ENCODE results near the gene UBASH3A.
A peak's percentile ranks its signal among the peaks of the same experiment; 100 is the strongest.

The UBASH3A gene

DNA sequence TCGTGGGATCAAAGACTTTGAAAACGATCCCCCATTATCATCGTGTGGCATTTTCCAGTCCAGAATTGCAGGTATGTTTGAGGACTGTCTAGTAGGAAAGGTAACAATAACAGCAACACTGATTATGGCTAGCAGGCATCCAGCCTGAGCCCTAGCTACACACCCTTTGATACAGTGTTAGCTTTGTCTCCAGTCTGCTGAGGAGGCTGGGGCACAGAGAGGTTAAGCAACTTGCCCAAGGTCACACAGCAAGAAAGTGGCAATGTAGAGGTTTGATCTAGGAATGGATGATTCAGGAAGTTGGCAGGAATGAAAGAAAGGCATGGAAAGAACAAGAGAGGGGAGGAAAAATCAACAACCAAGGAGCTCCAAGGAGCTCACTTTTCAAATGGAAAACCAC lies 31.2 kb downstream of the UBASH3A start:
- DNase-seq = no peak

DNA sequence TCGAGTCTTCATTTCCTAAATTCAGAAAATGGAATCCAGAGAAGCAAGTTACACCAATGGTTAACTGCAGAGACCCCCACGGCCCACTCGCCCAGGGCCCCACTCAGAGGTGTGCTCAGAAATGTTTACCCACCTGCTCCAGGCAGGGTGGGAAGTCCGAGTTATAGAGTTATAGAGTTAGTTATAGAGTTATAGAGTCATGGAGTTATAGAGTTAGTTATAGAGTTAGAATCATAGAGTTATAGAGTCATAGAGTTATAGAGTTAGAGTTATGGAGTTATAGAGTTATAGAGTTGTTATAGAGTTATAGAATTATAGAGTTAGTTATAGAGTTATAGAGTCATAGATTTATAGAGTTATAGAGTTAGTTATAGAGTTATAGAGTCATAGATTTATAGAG lies 31.7 kb downstream of the UBASH3A start:
- no peak for DNase-seq

DNA sequence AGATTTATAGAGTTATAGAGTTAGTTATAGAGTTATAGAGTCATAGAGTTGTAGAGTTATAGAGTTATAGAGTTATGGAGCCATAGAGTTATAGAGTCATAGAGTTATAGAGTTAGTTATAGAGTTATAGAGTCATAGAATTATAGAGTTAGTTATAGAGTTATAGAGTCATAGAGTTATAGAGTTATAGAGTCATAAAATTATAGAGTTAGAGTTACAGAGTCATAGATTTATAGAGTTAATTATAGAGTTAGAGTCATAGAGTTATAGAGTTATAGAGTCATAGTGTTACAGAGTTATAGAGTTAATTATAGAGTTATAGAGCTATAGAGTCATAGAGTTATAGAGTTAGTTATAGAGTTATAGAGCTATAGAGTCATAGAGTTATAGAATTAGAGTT lies 32.1 kb downstream of the UBASH3A start:
- DNase-seq = no peak

DNA sequence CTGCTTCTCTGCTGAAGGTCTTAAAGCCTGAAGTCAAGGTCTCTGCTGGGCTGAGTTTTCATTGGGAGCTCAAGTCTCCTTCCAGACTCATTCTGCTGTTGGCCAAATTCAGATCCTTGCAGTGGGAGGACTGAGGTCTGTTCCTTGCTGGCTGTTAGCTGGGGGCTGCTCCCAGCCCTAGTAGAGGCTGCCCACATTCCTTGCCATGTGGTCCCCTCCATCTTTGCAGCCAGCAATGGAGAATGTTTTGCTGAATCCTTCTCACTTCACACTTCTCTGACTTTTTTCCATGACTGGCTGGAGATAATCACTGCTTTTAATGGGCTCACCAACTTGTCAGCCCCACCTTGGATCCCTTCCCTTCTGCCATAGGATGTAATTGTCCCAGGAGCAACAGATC lies 33.2 kb downstream of the UBASH3A start:
- DNase-seq = no peak

DNA sequence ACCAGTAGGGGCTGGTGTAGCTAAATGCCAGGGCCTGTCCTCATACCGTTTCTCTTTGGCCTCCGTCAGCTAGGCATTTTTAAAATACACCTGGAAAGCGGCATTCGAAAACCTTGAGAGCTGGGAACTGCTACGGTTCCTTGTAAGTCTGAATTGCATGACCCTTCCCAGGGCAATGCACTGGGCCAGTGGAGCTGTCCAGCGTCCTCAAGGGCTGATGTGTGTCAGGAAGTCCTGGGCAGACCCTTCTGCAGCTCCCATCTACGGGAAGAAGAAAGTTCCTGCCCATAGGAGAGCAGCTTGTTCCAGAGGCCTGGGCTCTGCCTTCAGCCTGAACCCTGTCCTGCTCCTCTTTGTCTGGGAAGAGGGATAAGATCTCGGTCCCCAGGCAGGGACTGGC lies 34.1 kb downstream of the UBASH3A start:
- DNase-seq = peak; percentile 5

DNA sequence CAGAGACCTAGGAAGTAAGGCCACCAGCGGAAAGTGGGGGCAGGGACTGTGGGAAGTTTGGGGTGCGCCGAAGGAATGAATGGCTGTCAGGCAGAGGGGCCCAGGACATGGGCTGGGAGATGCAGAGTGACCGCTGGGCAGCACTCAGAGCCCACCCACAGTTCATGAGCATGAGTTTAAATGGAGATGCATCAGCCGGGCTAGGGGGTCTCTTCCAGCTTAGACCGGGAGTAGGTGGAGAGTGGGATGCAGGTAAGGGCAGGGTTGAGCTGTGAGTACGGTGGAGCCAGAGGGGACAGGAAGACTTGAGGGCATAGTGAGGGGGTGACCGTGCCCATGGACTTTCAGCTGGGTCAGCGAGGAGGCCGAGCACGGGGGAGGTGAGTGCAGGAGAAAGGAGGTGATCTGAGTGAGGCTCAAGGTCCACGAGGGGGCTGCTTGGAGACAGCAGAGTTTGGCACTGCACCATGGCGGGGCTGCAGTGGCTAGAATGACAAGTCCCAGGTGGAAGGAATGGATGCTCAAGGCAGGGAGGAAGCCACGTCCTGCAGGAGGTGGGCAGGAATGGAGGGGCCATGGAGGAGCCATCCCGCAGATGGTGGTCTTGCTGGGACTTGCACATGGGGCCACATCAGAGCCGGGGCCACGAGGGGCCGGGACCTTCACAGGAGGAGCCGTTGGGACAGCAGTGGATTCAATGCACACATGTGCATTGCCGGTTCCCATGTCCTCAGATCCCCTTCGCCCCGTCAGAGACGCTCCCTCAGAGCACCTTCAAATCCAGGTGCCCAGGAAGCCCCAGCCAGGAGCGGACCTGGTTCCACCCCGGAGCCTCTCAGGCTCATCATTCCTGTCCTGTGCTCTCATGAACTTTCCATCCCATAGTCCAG lies 34.9 kb downstream of the UBASH3A start:
- no peak for DNase-seq

DNA sequence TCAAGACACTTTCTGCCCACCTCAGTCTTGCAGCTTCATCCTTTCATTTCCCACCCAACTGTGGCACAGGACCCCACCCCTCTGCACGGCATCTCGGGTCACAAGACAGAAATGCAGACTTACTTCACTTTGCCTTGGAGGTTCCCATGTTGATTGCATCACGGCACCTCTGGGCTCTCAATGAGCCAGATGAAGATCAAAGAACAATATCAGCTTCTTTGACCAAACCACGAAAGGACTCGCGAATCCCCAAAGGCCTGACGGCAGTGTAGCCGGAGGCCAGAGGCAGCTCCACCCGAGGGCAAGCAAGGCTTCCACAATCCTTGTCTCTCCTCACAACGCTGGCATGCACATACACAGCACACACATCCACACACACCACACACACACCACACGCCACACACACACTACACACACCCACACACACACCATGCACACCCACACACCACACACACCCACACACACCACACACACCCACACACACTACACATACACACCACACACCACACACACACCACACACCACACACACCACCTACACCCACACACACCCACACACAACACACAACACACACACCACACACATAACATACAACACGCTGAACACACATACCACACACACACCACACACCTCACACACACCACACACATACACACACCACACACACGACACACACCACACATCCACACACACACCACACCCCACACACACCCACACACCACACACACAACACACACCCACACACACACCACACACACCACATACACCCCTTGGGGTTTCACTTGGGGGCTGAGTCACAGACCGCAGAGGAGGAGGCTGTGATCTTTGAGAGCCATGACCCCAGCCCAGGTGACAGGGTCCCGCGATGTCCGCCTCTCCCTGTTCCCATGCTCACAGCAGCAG lies 35.8 kb downstream of the UBASH3A start:
- DNase-seq = no peak

DNA sequence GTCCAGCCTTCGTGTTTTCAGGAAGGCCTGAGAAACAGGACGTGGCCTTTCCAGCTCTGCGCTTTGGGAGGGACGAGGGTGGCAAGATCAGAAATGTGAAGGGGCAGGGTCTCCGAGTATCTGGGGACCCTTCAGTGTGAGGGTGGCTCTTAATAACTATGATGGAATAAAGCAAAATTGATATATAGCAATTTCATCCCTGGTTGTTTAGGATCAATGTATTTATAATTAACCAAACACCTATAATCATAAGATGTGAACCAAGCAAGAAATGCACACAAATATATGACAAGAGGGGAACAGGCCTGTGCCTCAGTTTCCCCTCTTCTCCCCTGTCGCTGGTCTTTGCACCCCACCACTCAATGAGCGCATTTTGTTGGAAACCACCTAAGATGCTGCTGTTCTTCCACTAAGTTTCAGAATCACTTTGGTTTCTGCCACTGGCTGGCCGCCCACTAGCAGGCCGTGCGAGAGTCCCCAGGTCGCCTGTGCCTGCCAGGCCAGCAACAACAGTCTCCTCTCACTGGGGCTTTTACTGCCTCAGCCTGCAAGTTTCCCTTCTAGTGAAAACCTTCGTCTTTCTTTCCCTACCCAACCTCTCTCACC lies 36.6 kb downstream of the UBASH3A start:
- DNase-seq = no peak

DNA sequence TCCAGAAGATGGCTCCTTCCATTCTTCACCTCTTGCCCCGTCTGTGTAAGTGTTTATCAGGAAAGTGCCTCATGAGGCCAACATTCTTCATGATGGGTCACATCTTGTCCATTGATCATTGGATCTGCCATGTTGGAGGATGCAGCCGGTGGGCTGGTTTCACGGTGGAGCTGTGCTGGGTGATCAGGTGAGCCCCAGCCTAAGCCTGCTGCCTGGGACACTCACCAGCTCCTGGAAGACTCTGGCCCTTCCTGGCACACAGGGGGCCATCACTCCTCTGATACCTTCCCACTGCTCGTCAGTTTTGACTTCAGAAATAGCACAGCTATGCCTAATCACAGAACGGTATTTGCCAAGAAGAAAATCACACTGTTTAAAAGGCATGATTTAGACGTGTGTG lies 38.3 kb downstream of the UBASH3A start:
- DNase-seq = no peak

DNA sequence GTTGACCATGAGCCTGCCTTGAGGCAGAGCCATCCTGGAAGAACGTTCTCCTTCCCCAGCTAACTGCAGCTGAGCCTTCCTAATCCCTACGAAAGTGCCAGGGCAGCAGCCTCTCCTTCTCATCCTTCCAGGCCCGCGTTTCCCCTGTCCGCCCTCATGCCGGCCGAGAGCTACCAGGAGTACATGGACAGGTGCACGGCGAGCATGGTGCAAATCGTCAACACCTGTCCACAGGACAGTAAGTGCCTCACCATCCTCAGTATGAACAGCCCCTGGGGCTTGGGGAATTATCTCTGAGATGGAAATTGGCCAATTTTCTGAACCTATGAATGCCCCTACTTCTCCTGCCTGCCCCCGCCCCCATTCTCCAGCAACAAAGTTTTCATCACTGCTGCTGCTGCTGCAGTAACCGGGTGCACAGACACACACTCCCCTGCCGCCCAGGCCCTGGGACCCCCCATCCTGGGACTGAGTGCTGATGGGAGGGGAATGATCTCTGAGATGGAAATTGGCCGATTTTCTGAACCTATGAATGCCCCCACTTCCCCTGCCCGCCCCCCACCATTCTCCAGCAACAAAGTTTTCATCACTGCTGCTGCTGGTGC lies 39.6 kb downstream of the UBASH3A start:
- DNase-seq = no peak

DNA sequence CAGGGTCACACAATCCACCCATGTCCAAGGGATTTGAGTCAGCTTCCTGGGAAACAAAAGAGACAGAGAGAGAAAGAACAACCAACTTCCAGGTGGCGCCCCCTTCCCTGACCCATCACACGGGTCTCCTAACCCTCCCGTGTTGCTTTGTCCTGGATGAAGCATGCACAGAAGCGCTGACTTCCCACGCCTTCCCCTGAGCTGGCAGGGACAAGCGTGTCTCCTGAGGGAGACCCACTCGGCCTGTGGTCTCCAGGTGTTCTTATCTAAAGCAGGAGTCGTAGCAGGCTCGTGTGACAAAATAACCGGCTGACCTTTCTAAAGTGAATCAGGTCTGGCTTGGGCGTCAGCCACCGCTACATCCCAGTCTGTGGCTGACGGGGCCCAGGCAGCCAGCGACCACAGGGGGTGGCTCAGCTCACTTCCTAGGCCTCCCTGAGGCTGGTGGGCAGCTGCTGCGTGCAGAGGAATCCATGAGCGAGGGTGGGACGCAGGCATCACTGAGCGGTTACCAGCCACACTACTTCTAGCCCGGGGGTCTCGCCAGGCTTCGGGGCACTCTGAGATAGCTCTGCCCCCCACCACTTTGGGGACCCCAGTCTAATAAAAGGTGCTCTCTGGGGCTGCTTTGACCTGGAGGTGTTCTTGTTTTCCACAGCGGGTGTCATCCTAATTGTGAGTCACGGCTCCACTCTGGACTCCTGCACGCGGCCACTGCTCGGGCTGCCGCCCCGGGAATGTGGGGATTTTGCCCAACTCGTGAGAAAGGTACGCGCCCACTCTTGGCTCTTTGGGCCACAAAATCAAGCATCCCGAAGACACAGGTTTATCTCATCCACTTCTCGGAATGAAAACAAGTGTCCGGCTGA lies 40.4 kb downstream of the UBASH3A start:
- DNase-seq = peak; percentile 2

DNA sequence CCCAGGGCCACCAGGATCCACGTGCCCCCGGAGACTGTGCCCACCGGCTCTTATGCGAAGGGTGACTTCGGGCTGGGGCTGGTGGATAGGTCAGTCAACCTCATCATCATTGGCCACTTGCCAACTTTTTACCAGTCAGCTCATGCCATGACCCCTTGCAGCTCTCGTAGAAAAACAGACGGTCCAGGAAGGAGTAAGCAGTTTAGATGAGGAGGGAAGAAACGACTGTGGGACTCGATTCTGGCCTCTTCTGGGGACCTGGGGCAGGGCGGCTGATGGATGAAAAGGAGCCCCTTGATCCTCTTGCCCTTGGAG lies 41.0 kb downstream of the UBASH3A start:
- DNase-seq = no peak

DNA sequence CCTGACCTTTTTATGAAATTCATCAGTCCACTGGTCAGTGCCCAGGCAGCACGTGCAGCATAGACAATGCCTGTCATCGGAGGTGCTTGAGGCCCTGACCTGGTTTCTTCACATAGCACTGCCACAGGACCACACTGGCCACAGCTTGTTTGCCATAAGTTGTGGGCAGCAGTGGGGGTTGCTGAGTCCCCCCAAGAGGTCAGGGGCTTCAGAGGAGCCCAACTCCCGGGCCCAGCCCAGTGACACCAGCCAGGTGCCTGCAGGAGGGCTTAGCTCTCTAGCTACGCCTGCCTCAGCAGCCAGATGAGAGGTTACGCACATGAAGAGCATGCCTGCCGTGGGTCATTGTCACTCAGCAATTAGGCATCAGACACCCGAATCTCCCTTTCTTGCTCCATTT lies 41.6 kb downstream of the UBASH3A start:
- no peak for DNase-seq

DNA sequence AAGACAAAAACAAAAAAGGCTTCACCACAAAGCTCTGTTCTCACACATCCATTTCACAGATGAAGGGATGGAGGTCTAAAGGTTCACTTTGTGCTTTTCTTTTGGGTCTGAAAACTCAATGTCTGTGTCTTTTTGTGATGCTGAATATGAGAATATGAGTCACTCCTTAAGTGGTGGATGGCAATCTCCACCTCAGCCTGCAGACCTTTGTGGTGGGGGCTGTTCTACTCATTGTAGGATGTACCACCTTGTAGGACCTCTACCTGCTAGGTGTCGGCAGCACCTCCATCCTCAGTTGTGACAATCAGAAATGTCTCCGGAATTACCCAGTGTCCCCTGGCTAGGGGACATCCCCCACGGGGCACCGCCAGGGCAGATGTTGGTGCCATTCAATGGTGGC lies 42.8 kb downstream of the UBASH3A start:
- DNase-seq = no peak

DNA sequence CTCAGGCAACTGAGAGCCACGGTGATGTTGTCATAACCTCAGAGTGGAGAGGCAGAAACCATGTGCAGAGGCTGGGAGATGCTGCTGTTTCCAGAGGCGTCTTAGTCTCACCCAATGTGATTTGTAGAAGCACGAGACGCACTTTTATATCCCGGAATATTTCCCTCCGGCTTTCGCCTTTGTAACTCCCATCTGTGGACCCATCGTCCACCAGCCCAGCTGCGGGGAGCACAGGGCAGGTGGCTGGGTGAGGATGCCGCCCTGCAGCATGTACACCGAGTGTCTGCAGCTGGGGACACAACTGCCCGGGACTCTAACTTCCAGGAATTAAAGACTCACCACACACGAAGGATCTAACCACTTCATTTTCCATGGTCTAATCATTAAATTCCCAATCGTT lies 43.5 kb downstream of the UBASH3A start:
- no peak for DNase-seq

DNA sequence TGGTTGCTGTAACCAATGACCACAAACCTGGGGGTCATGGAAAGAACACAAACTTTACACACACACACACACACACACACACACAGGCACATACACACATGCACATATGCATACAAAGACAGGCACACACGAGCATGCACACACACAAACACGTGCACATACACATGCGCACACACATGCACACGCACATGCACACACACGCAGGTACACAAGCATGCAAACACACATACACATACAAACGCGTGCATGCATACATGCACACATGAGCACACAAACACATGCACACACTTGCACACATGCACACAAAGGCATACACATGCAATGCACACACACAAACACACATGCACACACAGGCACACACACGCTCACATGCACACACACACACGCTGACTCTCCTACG lies 44.0 kb downstream of the UBASH3A start:
- DNase-seq = no peak

DNA sequence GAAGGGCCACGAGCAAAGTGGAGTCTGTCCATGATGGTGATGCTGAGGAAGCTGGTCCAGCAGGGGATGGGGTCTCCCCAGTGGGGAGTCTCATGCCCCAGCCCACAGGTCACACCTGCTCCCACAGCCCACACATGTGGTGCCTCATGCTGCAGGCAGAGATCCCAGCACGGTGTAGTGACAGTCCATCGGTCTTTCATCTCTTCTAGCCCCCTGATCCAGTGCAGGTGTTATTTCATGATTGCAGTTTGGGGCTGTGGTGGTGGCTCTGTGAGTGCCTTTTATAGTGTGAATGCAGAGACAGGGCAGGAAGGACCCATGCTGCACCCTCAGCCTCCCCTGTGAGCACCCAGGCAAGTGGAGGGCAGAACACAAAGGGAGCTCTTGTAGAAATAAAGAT lies 45.0 kb downstream of the UBASH3A start:
- no peak for DNase-seq

DNA sequence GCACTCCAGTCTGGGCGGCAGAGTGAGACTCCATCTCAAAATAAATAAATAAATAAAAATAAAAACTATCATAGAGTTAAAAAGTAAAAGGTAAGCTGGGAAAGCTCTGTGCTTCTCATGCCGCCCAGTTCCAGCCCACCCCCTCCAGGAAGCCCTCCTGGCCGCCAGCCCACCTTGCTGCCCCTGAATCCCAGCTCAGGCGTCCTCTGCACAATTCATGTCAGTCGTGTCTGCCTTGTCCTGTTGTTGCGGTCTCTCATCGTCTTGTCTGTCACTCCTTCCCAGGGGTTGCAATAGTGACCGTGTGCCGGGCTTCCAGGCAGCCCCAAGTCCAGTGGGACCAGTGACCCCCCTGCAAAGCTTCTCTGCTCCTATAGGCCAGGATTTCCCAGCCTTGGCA lies 48.2 kb downstream of the UBASH3A start:
- DNase-seq = no peak

DNA sequence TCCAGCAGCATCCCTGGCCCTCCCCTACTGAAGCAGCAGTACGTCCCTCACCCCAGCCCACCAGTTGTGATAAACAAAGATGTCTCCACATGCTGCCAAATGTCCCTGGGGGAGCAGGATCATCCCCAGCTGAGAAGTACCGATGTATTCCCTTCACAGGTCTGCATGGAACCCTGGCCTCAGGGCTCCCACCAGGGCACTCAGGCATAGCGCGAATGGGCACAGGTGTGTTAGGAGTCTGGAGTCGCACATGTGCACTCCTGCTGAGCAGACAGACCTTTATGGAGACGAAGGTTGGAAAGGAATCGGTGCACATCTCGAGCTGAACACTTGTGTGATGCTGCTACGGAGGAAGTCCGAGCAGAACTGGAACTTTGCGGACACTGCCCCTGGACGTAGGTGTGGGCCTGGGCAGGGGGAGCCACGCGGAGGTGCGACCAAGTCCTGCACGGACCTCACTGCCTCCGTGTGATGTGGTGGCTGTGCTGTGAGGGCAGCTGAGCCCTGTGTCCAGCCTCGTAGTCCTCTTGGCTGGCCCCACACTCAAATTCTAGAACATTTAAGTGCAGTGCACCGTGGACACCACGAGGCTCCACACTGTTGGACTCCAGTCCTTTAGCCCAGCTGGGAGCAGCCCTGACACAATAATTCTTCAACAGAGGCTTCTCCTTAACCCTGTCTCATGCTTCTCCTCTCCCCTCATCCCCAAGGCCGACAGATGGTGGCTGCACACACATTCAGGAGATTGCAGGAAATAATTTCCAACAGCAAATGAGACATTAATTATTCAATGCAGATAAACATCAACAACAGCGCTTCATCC lies 48.9 kb downstream of the UBASH3A start:
- no peak for DNase-seq

DNA sequence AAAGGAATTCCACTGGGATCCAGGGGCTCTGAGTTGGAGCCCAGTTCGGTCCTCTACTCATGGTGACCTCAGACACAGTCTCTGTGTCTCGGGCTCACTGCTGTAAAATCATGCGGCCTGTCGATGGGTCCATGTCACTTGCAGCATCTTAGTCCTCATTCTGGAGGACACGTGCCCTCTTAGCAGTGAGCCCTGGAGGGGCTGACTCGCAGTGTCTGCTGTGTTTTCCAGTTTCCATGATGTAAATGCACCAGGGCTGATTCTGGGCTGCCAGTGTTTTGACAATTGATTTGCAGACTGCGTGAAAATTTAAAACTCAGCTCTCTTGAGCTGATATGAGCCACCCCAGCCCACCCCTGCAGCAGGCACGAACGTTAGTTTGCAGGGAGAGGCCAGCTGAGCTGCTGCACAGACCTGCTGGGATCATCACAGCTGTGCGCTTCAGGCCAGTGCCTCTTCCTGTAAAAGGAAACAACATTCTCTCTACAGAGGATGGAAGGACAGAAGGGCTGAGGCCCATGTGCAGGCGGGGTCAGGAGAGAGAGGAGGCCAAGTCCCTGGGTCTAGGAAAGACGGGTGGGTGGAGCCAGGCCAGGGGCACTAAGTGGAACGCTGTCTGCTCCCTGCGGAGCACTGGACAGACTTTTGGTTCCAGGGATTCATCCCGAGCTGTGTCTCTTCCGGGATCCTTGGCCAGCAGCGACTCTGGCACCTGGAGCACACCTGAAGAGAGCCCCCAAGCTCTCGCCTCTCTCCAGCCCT lies 49.7 kb downstream of the UBASH3A start:
- DNase-seq = peak; percentile 56
